ENCODE results near the gene TNS4.
A peak's percentile ranks its signal among the peaks of the same experiment; 100 is the strongest.

The TNS4 gene

DNA sequence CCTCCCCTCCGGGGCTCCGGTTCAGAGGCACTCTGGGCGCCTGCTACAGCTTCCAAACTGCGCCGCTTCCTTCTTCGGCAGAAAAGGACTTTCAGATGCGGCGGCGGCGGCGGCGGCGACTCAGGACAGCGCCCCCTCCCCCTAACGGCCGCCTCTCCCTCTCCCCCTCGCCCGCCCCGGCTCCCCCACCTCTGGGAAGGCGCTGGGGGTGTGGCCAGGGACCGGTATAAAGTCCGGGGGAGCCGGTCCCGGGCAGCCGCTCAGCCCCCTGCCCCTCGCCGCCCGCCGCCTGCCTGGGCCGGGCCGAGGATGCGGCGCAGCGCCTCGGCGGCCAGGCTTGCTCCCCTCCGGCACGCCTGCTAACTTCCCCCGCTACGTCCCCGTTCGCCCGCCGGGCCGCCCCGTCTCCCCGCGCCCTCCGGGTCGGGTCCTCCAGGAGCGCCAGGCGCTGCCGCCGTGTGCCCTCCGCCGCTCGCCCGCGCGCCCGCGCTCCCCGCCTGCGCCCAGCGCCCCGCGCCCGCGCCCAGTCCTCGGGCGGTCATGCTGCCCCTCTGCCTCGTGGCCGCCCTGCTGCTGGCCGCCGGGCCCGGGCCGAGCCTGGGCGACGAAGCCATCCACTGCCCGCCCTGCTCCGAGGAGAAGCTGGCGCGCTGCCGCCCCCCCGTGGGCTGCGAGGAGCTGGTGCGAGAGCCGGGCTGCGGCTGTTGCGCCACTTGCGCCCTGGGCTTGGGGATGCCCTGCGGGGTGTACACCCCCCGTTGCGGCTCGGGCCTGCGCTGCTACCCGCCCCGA is 58.0 kb downstream of the TNS4 start, which contains the start of gene IGFBP4:
IGFBP4 (plus strand) TSS at position 255 of the 792 bp plus-strand sequence; CDS start at position 541, 286 bp downstream.
- Histone ChIP-seq H3K27ac (peak within 1 kb of the TSS; percentile 96), H3K4me1 (peaks cover 61% of the 10 kb centered on the region), H3K4me2 (peak within 1 kb of the TSS; percentile 95), H3K4me3 (peak within 1 kb of the TSS; percentile 89), H3K9me3 (no peaks in the 10 kb centered on the region), H3K36me3 (no peaks in the 10 kb centered on the region), H4K20me1 (peaks cover 28% of the 10 kb centered on the region), H3K27me3 (no peaks in the 10 kb centered on the region), H3K9ac (peak within 1 kb of the TSS; percentile 93)
- TF ChIP-seq Cebpa-rat (IDR thresholded peaks at IDR 0.05), result no peak

DNA sequence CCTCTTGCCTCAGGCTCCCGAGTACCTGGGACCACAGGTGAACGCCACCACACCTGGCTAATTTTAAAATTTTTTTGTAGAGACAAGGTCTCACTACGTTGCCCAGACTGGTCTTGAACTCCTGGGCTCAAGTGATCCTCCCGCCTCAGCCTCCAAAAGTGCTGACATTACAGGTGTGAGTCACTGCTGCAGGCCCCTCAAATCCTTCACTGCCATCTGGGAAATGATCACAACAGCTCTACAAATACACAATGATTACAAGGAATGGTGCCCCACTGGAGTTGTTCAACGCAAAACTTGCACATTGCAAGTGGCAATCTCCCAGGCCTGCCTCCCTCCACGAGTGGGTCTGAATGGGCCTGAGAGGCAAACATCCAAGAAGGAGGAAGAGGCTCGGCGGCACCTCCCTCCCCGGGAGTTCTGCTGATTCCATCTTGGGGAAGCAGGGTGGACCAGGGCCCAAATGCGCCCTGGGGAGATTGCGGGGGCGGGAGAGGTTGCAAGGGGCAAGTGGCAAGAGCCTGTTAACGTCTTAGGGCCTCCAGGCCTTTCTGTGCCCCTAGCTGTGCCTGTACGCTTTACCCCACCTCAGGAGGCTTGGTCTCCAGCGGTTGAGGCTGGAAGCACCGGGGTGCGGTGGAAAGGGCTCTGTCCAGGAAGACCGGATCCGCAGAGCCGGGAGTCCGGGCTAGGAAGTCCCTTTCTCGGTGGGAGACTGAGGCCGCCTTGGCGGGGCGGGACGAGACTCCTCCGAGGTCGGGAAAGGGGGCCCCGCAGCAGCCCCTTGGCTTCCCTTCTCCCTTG is 58.8 kb downstream of the TNS4 start:
- H3K36me3 ChIP-seq, result no peaks in the 10 kb centered on the region
- peaks cover 20% of the 10 kb centered on the region for H4K20me1 ChIP-seq
- no peaks in the 10 kb centered on the region for H3K9me3 ChIP-seq
- H3K27ac ChIP-seq, result peak overlapping the region; percentile 96
- peak overlapping the region; percentile 95 for H3K4me2 ChIP-seq
- H3K9ac ChIP-seq, result peak overlapping the region; percentile 93
- peak overlapping the region; percentile 89 for H3K4me3 ChIP-seq
- H3K27me3 ChIP-seq, result no peaks in the 10 kb centered on the region
- no peak for TF ChIP-seq Cebpa-rat (IDR thresholded peaks at IDR 0.05)
- peaks cover 59% of the 10 kb centered on the region for H3K4me1 ChIP-seq

DNA sequence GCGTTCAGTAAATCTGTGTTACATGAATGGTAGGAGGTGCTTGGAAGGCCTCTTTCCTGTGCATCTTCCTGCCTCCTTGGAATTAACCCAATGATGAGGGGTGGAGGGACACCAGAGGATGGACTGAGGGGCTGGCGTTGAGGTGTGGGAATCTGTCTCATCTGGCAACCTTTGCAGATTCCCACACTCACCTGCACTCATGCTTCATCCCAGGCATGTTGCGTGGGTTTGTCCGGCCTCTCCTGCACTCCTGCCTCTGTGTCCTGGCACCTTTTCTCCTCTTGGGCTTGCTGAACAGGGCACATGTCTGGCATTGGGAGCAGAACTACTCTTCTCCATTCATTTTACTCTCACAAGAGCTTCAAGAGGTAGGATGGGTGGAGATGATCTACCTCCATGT is 61.3 kb downstream of the TNS4 start:
- no peaks in the 10 kb centered on the region for H3K36me3 ChIP-seq
- 0 out of 2 replicates have a peak, but pooled peaks cover 7% of the 10 kb centered on the region for H4K20me1 ChIP-seq
- H3K27me3 ChIP-seq, result no peaks in the 10 kb centered on the region
- no peak overlapping the region for H3K9ac ChIP-seq
- peaks cover 47% of the 10 kb centered on the region for H3K4me1 ChIP-seq
- no peak overlapping the region for H3K4me3 ChIP-seq
- H3K9me3 ChIP-seq, result no peaks in the 10 kb centered on the region
- no peak overlapping the region for H3K27ac ChIP-seq
- no peak overlapping the region for H3K4me2 ChIP-seq
- no peak for TF ChIP-seq Cebpa-rat (IDR thresholded peaks at IDR 0.05)

DNA sequence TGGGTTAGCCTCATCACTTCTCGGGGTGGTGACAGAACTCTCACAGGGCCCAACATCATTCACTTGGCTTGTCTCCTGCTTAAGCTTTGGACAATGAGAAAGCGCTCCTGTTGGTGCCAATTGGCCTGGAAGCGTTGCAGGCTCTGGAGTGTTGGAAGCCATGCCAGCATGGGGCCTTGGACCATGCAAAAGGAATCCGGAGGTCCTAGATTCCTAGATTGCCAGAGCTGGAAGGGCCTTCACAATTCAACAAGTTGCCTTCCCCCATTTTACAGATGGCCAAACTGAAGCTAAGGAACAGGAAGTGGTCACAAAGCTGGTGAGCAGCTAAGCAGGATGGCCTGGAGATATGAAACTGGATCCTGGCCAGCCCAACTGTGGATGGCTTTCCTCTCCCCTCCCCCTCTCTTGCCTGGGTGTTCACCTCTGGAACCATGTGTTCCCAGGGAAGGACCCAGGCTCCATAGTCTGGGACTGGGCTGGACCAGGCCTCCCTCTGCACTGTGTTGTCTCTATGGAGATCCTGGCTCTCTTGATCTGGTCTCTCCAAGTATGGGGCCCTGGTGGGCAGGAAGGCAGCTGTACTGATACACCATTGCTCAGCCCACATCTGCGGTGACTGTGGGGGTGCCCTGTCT is 64.2 kb downstream of the TNS4 start:
- Histone ChIP-seq H3K4me3 (no peak overlapping the region), H3K4me2 (peak overlapping the region; percentile 52), H3K4me1 (peaks cover 39% of the 10 kb centered on the region), H4K20me1 (no peaks in the 10 kb centered on the region), H3K27me3 (no peaks in the 10 kb centered on the region), H3K9me3 (no peaks in the 10 kb centered on the region), H3K27ac (peak overlapping the region; percentile 44; the same call in 1 of the 2 replicates), H3K36me3 (no peaks in the 10 kb centered on the region), H3K9ac (no peak overlapping the region)
- no peak for TF ChIP-seq Cebpa-rat (IDR thresholded peaks at IDR 0.05)

DNA sequence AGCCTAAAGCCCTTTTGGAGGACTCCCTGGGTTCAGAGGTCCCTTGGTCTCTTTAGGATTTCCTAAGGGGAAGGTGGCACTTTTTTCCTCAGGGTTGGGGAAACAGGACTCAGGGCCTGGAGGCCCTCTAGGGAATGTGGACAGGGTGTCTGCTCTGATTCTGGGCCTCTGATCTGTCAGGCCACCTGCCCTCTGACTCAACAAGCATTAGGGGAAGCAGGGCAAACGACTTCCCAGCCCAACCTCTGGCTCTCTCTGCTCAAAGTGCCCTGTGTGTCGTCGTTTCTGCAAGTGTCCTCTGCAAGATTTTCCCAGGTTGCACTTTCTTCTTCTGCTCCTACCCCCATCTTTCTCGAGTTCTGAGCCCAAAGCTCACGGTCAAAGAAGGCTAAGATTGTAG is 64.8 kb downstream of the TNS4 start:
- TF ChIP-seq Cebpa-rat (IDR thresholded peaks at IDR 0.05), result no peak
- no peaks in the 10 kb centered on the region for H3K9me3 ChIP-seq
- peak overlapping the region; percentile 55 for H3K27ac ChIP-seq
- H3K9ac ChIP-seq, result no peak overlapping the region
- H3K4me1 ChIP-seq, result peaks cover 35% of the 10 kb centered on the region
- H3K27me3 ChIP-seq, result no peaks in the 10 kb centered on the region
- peak overlapping the region; percentile 52 for H3K4me2 ChIP-seq
- H3K4me3 ChIP-seq, result no peak overlapping the region
- H4K20me1 ChIP-seq, result no peaks in the 10 kb centered on the region
- H3K36me3 ChIP-seq, result no peaks in the 10 kb centered on the region

DNA sequence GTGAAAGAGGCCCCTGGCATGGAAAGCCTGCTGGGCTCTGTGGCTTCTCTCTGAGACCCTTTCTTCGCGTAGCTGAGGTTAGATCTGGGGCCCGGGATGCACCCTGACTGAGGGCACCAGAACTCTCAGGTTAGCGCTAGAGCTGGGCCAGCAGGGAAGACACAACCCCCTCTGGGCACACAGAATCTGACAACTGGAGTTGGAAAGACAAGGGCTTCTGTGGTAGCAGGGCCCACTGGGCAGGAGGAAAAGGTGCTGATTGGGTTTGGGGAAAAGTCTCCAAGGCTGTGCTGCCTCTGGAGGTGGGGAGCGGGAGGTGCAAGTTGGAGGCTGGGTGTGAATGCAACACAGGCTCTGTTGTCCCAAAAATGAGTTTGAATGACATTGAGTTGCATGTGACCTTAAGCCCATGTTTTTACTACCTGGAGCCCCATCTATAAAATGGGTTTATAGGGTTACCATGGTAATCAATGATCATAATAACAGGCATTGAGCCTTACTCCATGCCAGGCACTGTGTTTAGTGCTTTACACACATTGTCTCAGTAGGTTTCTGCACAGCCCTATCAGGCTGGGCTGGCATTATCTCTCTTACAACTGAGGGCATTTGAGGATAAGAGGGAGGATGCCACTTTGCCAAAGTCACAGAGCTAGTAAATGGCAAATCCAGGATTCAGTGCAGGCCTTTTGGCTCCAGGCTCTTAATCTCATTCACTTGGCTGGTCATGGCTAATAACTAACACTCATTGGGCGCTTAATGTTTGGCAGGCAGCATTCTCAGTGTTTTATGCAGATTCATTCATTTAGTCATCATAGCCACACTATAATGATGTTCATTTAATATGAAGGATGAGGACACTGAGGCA is 67.6 kb downstream of the TNS4 start:
- Histone ChIP-seq H3K4me1 (peaks cover 22% of the 10 kb centered on the region), H3K27me3 (no peaks in the 10 kb centered on the region), H3K4me3 (no peak overlapping the region), H3K36me3 (no peaks in the 10 kb centered on the region), H3K9me3 (peaks cover 12% of the 10 kb centered on the region), H3K4me2 (no peak overlapping the region), H3K27ac (no peak overlapping the region), H4K20me1 (no peaks in the 10 kb centered on the region), H3K9ac (no peak overlapping the region)
- TF ChIP-seq Cebpa-rat (IDR thresholded peaks at IDR 0.05), result no peak

DNA sequence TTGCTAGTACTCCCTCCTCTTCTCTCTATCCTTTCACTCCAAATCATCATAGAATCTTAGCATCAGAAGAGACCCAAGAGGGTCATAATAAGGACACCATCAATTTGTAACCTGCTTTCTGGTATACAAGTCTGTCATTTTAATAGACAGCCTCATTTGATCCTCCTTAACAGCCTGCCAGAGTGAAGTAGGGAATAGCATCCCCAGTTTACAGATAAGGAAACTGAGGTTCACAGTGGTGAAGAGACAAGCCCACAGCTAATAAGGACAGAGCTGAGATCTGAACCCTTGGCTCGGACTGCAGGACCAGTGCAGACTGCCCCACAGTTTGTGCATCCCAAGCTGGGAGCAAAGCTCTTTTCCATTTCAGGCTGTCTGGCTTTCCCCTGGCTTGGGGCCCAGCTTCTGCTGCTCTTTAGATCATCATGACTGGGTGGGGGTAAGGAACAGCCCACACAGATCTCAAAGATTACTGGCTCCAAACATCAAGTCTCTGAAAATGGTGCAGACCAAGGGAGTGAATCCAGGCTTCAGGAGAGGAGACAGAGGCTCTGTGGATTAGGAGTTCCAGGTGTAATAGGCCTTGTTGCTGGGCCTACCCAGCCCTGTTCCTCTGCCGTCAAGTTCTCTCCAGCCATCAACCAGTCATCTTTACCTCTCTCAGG is 68.4 kb downstream of the TNS4 start:
- Histone ChIP-seq H3K9me3 (peaks cover 13% of the 10 kb centered on the region), H3K9ac (no peak overlapping the region), H3K36me3 (no peaks in the 10 kb centered on the region), H3K4me1 (peaks cover 15% of the 10 kb centered on the region), H3K27me3 (no peaks in the 10 kb centered on the region), H3K4me2 (no peak overlapping the region), H3K4me3 (no peak overlapping the region), H4K20me1 (no peaks in the 10 kb centered on the region), H3K27ac (no peak overlapping the region)
- no peak for TF ChIP-seq Cebpa-rat (IDR thresholded peaks at IDR 0.05)

DNA sequence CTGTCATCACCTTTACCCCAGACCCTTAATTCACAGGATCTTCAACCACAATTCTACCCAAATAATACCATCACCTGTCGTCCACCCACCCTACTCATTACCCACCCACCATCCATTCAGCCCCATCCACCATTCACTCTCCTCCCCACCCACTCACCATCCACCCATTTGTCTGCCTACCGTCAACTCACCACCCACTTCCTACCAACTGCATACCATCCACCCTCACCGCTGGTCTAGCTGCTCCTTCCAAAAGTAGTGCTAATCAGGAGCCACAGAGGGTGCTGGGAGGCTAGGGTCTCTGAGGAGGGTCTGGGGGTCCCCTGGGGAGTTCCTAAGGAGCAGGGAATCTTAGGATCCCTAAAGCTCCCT is 70.2 kb downstream of the TNS4 start:
- Histone ChIP-seq H3K27ac (no peak overlapping the region), H3K9ac (no peak overlapping the region), H3K4me2 (no peak overlapping the region), H4K20me1 (no peaks in the 10 kb centered on the region), H3K4me1 (peaks cover 13% of the 10 kb centered on the region), H3K27me3 (no peaks in the 10 kb centered on the region), H3K36me3 (no peaks in the 10 kb centered on the region), H3K9me3 (peaks cover 13% of the 10 kb centered on the region), H3K4me3 (no peak overlapping the region)
- TF ChIP-seq Cebpa-rat (IDR thresholded peaks at IDR 0.05), result no peak

All from BLaER1 (cell line).